Stimulated activated CD8-positive, alpha-beta memory T cell treated with anti-CD3 and anti-CD28 coated beads, Interleukin-7, amount 100 ng/mL, for 1 hour (primary cell): ENCODE measurements around the gene PXDN.

ENCODE experiments used
- DNase-seq, 2 donors: peaks; one replicate each; pipeline ENCODE4 v3.0.0-alpha.2; 2020; ENCODE audit warnings: low read depth in 2 of 2

The PXDN gene

GRCh38 chr2:1584051-1584531 is 160.2 kb downstream of the PXDN start:
- no peak for DNase-seq

- no peak for DNase-seq
Measured at GRCh38 chr2:1582891-1583341, 161.4 kb downstream of the PXDN start.

- no peak for DNase-seq
Measured at GRCh38 chr2:1581965-1582625, 162.2 kb downstream of the PXDN start.
